Ovary (tissue), 3 donors: Measurements from ENCODE around the gene GRID1.

Experiments used
- POLR2A ChIP-seq: fragments of 450-650 bp; IDR thresholded peaks from one replicate; pipeline ENCODE4 v1.6.1; 2017; ENCODE audit warnings: antibody characterized with exemption, mild to moderate bottlenecking, moderate library complexity
- TF ChIP-seq, protein P1 (sequence below), 3 donors: fragments of 450-650 bp in 2 of 3; fragments of 200-600 bp in 1 of 3; IDR thresholded peaks; one replicate each; pipeline versions ENCODE4 v1.5.1 to v1.8.0; 2016 to 2022; ENCODE audit warnings: antibody characterized with exemption in 3 of 3, mild to moderate bottlenecking in 1 of 3
- donor health status: DM: no; HTN: no; CAD: no.

GRCh38 chr10:85557077-85557476 is 809.5 kb downstream of the GRID1 start:
- no peak for TF ChIP-seq POLR2A
- TF ChIP-seq, protein P1, sequence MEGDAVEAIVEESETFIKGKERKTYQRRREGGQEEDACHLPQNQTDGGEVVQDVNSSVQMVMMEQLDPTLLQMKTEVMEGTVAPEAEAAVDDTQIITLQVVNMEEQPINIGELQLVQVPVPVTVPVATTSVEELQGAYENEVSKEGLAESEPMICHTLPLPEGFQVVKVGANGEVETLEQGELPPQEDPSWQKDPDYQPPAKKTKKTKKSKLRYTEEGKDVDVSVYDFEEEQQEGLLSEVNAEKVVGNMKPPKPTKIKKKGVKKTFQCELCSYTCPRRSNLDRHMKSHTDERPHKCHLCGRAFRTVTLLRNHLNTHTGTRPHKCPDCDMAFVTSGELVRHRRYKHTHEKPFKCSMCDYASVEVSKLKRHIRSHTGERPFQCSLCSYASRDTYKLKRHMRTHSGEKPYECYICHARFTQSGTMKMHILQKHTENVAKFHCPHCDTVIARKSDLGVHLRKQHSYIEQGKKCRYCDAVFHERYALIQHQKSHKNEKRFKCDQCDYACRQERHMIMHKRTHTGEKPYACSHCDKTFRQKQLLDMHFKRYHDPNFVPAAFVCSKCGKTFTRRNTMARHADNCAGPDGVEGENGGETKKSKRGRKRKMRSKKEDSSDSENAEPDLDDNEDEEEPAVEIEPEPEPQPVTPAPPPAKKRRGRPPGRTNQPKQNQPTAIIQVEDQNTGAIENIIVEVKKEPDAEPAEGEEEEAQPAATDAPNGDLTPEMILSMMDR (IDR thresholded peaks at IDR 0.05), result no peak
